ENCODE data around the gene SLC25A19. TPM values are rescaled to one million over a fixed set of nuclear protein-coding genes. Genes with fewer than 3 reads are reported as not detected.
A peak's percentile ranks its signal among the peaks of the same experiment; 100 is the strongest.

The SLC25A19 gene
- total and polyA plus RNA-seq, 2 experiments from 2014 or later: 17.9 to 22.4 TPM

DNA sequence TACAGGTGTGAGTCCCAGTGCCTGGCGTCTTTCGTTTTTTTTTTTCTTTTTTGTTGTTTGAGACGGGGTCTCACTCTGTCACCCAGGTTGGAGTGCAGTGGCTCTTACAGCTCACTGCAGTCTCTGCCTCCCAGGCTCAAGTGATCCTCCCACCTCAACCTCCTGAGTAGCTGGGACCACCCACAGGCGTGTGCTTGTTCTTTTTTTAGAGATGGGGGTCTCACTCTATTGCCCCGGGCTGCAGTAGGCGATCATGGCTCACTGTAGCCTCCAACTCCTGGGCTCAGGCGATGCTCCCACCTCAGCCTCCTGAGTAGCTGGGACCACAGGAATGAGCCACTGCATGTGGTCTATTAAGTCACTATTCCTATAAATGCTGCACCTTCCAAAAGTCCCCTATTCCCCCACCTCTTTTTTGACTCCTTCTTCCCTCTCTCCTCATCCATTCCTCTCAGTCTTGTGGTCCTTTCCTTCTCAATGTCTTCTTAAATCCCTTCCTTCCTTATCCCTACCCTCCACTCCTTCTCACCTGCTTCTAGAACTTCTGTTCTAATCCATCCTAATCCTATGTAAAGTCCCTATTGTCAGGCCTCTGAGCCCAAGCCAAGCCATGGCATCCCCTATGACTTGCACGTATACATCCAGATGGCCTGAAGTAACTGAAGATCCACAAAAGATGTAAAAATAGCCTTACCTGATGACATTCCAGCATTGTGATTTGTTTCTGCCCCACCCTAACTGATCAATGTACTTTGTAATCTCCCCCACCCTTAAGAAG lies 37.0 kb downstream of the SLC25A19 start (continued):
- TF ChIP-seq ZNF462 (CRISPR knock-in tag; IDR thresholded peaks at IDR 0.05) (no peak), JUNB (IDR thresholded peaks at IDR 0.05; ENCODE audit: unreplicated experiment) (no peak), ZNF114 (CRISPR knock-in tag; IDR thresholded peaks at IDR 0.05) (no peak), STAT1 (IDR thresholded peaks at IDR 0.05; ENCODE audit: unreplicated experiment) (no peak), ZNF331 (CRISPR knock-in tag; IDR thresholded peaks at IDR 0.05; ENCODE audit: low read depth) (no peak)

GRCh38 chr17:75250009-75250471 lies 39.2 kb downstream of the SLC25A19 start:
- H3K9me3 Mint-ChIP-seq: no peaks in the 10 kb centered on the region; the same call in 2 of the 3 replicates
- peak overlapping the region; percentile 6 for H3K27ac Mint-ChIP-seq
- Histone ChIP-seq H4K20me1 (replicated peaks; ENCODE audit: insufficient read depth) (no peaks in the 10 kb centered on the region; the same call in 1 of the 2 replicates), H3K4me3 (no peak overlapping the region), H3K4me1 (ENCODE audit: insufficient read depth) (peaks cover 20% of the 10 kb centered on the region), H3K27me3 (ENCODE audit: insufficient read depth) (no peaks in the 10 kb centered on the region), H3K9me2 (ENCODE audit: insufficient read depth) (no peaks in the 10 kb centered on the region), H2AFZ (no peak overlapping the region), H3K27ac (ENCODE audit: low read depth) (peak overlapping the region; percentile 35; the same call in 1 of the 2 replicates), H3F3A (replicated peaks; ENCODE audit: low read depth) (peaks cover 18% of the 10 kb centered on the region; the same call in 1 of the 2 replicates), H3K4me2 (no peak overlapping the region; the same call in 1 of the 2 replicates), H3K36me3 (ENCODE audit: insufficient read depth) (peaks cover 5% of the 10 kb centered on the region; the same call in 1 of the 2 replicates), H3K79me2 (replicated peaks; ENCODE audit: insufficient read depth) (peaks cover 71% of the 10 kb centered on the region)
- ATAC-seq (peak; percentile 36), DNase-seq (ENCODE audit: low spot score) (no peak)
- H3K36me3 Mint-ChIP-seq (ENCODE audit: low read depth): peaks cover 15% of the 10 kb centered on the region
- H3K4me3 Mint-ChIP-seq: no peak overlapping the region
- peaks cover 45% of the 10 kb centered on the region for H3K4me1 Mint-ChIP-seq
- peaks cover 7% of the 10 kb centered on the region for H3K27me3 Mint-ChIP-seq (ENCODE audit: insufficient read depth, low read depth, poor library complexity)
- TF ChIP-seq, protein P1, sequence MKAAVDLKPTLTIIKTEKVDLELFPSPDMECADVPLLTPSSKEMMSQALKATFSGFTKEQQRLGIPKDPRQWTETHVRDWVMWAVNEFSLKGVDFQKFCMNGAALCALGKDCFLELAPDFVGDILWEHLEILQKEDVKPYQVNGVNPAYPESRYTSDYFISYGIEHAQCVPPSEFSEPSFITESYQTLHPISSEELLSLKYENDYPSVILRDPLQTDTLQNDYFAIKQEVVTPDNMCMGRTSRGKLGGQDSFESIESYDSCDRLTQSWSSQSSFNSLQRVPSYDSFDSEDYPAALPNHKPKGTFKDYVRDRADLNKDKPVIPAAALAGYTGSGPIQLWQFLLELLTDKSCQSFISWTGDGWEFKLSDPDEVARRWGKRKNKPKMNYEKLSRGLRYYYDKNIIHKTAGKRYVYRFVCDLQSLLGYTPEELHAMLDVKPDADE (IDR thresholded peaks at IDR 0.05): no peak
- no peak for TF ChIP-seq STAT1 (IDR thresholded peaks at IDR 0.05; ENCODE audit: unreplicated experiment)
- no peak for TF ChIP-seq EZH2phosphoT487 (IDR thresholded peaks at IDR 0.05; ENCODE audit: unreplicated experiment)
- TF ChIP-seq ZNF114 (CRISPR knock-in tag; IDR thresholded peaks at IDR 0.05): no peak
- TF ChIP-seq, protein P2, sequence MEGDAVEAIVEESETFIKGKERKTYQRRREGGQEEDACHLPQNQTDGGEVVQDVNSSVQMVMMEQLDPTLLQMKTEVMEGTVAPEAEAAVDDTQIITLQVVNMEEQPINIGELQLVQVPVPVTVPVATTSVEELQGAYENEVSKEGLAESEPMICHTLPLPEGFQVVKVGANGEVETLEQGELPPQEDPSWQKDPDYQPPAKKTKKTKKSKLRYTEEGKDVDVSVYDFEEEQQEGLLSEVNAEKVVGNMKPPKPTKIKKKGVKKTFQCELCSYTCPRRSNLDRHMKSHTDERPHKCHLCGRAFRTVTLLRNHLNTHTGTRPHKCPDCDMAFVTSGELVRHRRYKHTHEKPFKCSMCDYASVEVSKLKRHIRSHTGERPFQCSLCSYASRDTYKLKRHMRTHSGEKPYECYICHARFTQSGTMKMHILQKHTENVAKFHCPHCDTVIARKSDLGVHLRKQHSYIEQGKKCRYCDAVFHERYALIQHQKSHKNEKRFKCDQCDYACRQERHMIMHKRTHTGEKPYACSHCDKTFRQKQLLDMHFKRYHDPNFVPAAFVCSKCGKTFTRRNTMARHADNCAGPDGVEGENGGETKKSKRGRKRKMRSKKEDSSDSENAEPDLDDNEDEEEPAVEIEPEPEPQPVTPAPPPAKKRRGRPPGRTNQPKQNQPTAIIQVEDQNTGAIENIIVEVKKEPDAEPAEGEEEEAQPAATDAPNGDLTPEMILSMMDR (conservative IDR thresholded peaks at IDR 0.05; ENCODE audit: low read depth in 2 of 2): no peak
- no peak for TF ChIP-seq REST (IDR thresholded peaks at IDR 0.05; ENCODE audit: unreplicated experiment)
- no peak for TF ChIP-seq CREB1 (CRISPR knock-in tag; IDR thresholded peaks at IDR 0.05; ENCODE audit: low read depth)
- TF ChIP-seq POLR2AphosphoS5 (IDR thresholded peaks at IDR 0.05; ENCODE audit: low read depth): no peak

Measured in GM23338 (cell line).